CD4-positive, alpha-beta T cell (primary cell): ENCODE results near the gene LZTS3. TPM values are rescaled to one million over a fixed set of nuclear protein-coding genes. Genes with fewer than 3 reads are reported as not detected.

Experiments
- ATAC-seq: fragments of 200-7000 bp; cut with Tn5 transposase; one replicate; pipeline ENCODE4 v1.10.0; 2022; ENCODE audit warnings: mild to moderate bottlenecking; ENCODE audit not compliant: poor library complexity
- CTCF ChIA-PET: fragments of 350-600 bp; sonication (Branson Sonifier 250); formaldehyde crosslinking; loops from one replicate; lab custom pipeline; 2021; ENCODE audit warnings: antibody characterized with exemption, inconsistent platforms; lab: Charles Lee
- POLR2A ChIA-PET: fragments of 350-600 bp; sonication (Branson Sonifier 250); formaldehyde crosslinking; loops from one replicate; lab custom pipeline; 2021; ENCODE audit warnings: antibody characterized with exemption, inconsistent platforms; lab: Charles Lee
- DNase-seq, 14 experiments: peaks; one replicate each; pipeline ENCODE4 v3.0.0-alpha.2; 2013 to 2020; ENCODE audit warnings: mixed read lengths in 2 of 14
- H3K27ac ChIP-seq, 2 donors: one replicate each; pipeline versions ENCODE4 v1.5.1 to v1.7.0; 2013; ENCODE audit warnings: low read length in 2 of 2, low read depth in 1 of 2, mild to moderate bottlenecking in 1 of 2
- H3K27me3 ChIP-seq, 2 experiments: 1 replicate in 1 of 2; 2 replicates in 1 of 2; pipeline versions ENCODE4 v1.6.1 to v1.7.0; 2013; ENCODE audit warnings: low read length in 2 of 2, control low read depth in 1 of 2, mild to moderate bottlenecking in 1 of 2, moderate library complexity in 1 of 2; ENCODE audit not compliant: insufficient read depth in 2 of 2, control insufficient read depth in 1 of 2
- H3K36me3 ChIP-seq: one replicate; pipeline ENCODE4 v1.6.1; 2013; ENCODE audit warnings: low read length, control low read depth; ENCODE audit not compliant: insufficient read depth
- H3K4me1 ChIP-seq: one replicate; pipeline ENCODE4 v1.6.1; 2013; ENCODE audit warnings: low read length, control low read depth; ENCODE audit not compliant: insufficient read depth
- H3K4me3 ChIP-seq: one replicate; pipeline ENCODE4 v1.5.1; 2013; ENCODE audit warnings: mild to moderate bottlenecking, low read length, moderate library complexity
- H3K9me3 ChIP-seq, 2 experiments: 1 replicate in 1 of 2; 2 replicates in 1 of 2; pipeline versions ENCODE4 v1.6.1 to v1.7.0; 2013; ENCODE audit warnings: low read length in 2 of 2, mild to moderate bottlenecking in 2 of 2, control low read depth in 1 of 2, moderate library complexity in 1 of 2; ENCODE audit not compliant: control insufficient read depth in 1 of 2, insufficient read depth in 1 of 2
- H3K27ac Mint-ChIP-seq: one replicate; pipeline ENCODE4 v1.8.0; 2020; ENCODE audit warnings: mixed read lengths
- H3K27me3 Mint-ChIP-seq: one replicate; pipeline ENCODE4 v1.8.0; 2021; ENCODE audit warnings: mixed read lengths
- H3K36me3 Mint-ChIP-seq: one replicate; pipeline ENCODE4 v1.8.0; 2021; ENCODE audit warnings: low read depth, mixed read lengths
- H3K4me1 Mint-ChIP-seq: one replicate; pipeline ENCODE4 v1.8.0; 2021; ENCODE audit warnings: low read depth, mixed read lengths
- H3K4me3 Mint-ChIP-seq: one replicate; pipeline ENCODE4 v1.8.0; 2020; ENCODE audit warnings: mild to moderate bottlenecking, mixed read lengths
- H3K9me3 Mint-ChIP-seq: one replicate; pipeline ENCODE4 v1.8.0; 2020; ENCODE audit warnings: mixed read lengths
- intact Hi-C, 2 experiments: fragments of 100-400 bp; cut with DNase I in 1 of 2; cut with micrococcal nuclease in 1 of 2; formaldehyde crosslinking; loops; one replicate each; pipeline versions ENCODE4 v1.15.1 to v1.9.0; 2023 to 2025; cut with DNase I, micrococcal nuclease
- total RNA-seq, 174 experiments: library from RNA in 2 of 174; stranded (reverse) in 2 of 174; gene quantifications; one replicate each; pipeline ENCODE4 v1.2.3 and lab custom pipeline; 2021 to 2026
- TF ChIP-seq, protein P1 (sequence below): fragments of 200-600 bp; IDR thresholded peaks from one replicate; pipeline ENCODE4 v1.8.0; 2022; ENCODE audit warnings: antibody characterized with exemption, mild to moderate bottlenecking

The LZTS3 gene
- total RNA-seq, 2 experiments from 2014 or later = 22.2 to 22.4 TPM

DNA sequence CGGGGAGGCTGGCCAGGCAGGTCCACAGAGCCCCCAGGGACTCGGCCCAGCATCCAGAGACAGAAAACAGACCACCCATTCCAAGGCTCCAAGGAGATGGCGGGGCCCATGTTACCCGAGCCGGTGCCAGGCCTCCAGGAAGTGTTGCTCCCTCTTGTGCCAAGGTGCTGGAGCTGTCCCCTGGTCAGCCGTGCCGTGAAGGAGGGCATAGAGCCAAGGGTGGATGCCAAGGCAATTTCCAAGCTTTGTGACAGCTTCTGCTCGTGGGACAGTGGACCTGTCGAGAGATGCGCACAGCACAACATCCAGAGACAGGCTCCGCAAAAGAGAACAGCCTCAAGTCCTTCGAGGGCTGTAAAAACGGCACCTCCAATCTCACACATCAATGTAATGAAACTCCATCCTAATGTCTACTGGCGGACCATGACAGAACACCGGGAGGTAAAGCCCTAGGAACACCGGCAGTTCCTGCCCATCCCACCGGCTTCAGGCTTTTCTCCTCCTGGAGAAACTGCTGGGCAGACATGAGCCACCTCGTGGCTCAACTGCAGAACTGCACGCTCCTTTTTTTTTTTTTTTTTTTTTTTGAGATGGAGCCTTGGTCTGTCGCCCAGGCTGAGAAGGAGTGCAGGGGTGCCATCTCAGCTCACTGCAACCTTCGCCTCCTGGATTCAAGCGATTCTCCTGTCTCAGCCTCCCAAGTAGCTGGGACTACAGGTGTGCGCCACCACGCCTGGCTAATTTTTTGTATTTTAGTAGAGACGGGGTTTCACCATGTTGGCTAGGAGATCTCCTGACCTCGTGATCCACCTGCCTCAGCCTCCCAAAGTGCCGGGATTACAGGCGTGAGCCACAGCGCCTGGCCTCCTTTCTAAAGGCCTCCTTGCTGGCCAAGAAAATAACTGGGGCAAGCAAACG is 57.9 kb downstream of the LZTS3 start:
- TF ChIP-seq, protein P1, sequence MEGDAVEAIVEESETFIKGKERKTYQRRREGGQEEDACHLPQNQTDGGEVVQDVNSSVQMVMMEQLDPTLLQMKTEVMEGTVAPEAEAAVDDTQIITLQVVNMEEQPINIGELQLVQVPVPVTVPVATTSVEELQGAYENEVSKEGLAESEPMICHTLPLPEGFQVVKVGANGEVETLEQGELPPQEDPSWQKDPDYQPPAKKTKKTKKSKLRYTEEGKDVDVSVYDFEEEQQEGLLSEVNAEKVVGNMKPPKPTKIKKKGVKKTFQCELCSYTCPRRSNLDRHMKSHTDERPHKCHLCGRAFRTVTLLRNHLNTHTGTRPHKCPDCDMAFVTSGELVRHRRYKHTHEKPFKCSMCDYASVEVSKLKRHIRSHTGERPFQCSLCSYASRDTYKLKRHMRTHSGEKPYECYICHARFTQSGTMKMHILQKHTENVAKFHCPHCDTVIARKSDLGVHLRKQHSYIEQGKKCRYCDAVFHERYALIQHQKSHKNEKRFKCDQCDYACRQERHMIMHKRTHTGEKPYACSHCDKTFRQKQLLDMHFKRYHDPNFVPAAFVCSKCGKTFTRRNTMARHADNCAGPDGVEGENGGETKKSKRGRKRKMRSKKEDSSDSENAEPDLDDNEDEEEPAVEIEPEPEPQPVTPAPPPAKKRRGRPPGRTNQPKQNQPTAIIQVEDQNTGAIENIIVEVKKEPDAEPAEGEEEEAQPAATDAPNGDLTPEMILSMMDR = peak; percentile 87
- Mint-ChIP-seq H3K4me1 (peaks cover 21% of the 10 kb centered on the region), H3K4me3 (no peak overlapping the region), H3K27ac (peak overlapping the region; percentile 22), H3K27me3 (no peaks in the 10 kb centered on the region), H3K36me3 (peaks cover 54% of the 10 kb centered on the region), H3K9me3 (no peaks in the 10 kb centered on the region)
- CTCF ChIA-PET = interaction anchor here (0.6 to 3.0 kb wide), 12 partner anchors 12 to 209 kb away, joined by 3 to 21 read pairs (median 4); no protein-coding TSS in a partner anchor
- POLR2A ChIA-PET = interaction anchor here (1.1 kb wide), 1 partner anchor 46 kb away, joined by 4 read pairs; no protein-coding TSS in a partner anchor
- Histone ChIP-seq H3K27me3 (no peaks in the 10 kb centered on the region), H3K9me3 (no peaks in the 10 kb centered on the region), H3K4me1 (peaks cover 23% of the 10 kb centered on the region), H3K27ac (no peak overlapping the region), H3K36me3 (peaks cover 21% of the 10 kb centered on the region), H3K4me3 (no peak overlapping the region)
- DNase-seq (peak in 6 of 14 experiments; percentile 18 to 74 (median 36)), ATAC-seq (peak; percentile 58)
- intact Hi-C loops = loop anchor here (1.0 to 5.0 kb wide), 8 partner anchors 23 to 201 kb away; partner anchors contain the start of genes FASTKD5 (in 1 of the 2), ITPA (in 1 of the 2), OXT (in 1 of the 2) and UBOX5 (in 1 of the 2)

Other genes starting within 250 kb of the LZTS3 start
- not detected for gene GNRH2, start 129.9 kb downstream of the LZTS3 start, total RNA-seq
- 10 to 100 TPM; 19.3 to 22.7 TPM for gene MRPS26, start 127.5 kb downstream of the LZTS3 start, total RNA-seq
- gene OXT, start 101.9 kb downstream of the LZTS3 start, total RNA-seq = 1 to 10 TPM; 1.1 to 1.6 TPM
- gene AVP, start 88.8 kb downstream of the LZTS3 start, total RNA-seq = under 1 TPM; 0.47 to 0.56 TPM
- 10 to 100 TPM; 37.9 to 38.7 TPM for gene FASTKD5, start 13.7 kb downstream of the LZTS3 start, total RNA-seq
- 10 to 100 TPM; 11.9 to 13.0 TPM for gene UBOX5, start 13.7 kb downstream of the LZTS3 start, total RNA-seq
- gene DDRGK1, start 31.1 kb upstream of the LZTS3 start, total RNA-seq = 10 to 100 TPM; 40.7 to 43.4 TPM
- 10 to 100 TPM; 17.8 to 19.5 TPM for gene ITPA, start 35.9 kb upstream of the LZTS3 start, total RNA-seq
- under 1 TPM; 0.08 to 0.60 TPM for gene SLC4A11, start 65.6 kb upstream of the LZTS3 start, total RNA-seq
- gene DNAAF9, start 234.1 kb upstream of the LZTS3 start, total RNA-seq = 1 to 10 TPM; 3.0 TPM